Tibial nerve (tissue), 4 donors: ENCODE measurements around the gene OPALIN. TPM values are rescaled to one million over a fixed set of nuclear protein-coding genes. Genes with fewer than 3 reads are reported as not detected.
"Not testable (repeated sequence)": the region's sequence is repeated elsewhere in the genome, so short reads cannot be mapped to it uniquely, and the experiment has no call there.

Experiments used
- DNase-seq, 2 donors: peaks; one replicate each; pipeline ENCODE4 v3.0.0-alpha.2; 2019; ENCODE audit warnings: low spot score in 2 of 2
- H3K27ac ChIP-seq, 4 donors: fragments of 200-600 bp; sonication (generic) in 3 of 4; one replicate each; pipeline ENCODE4 v1.5.1; 2017 to 2019; ENCODE audit warnings: mild to moderate bottlenecking in 1 of 4
- H3K27me3 ChIP-seq, 2 donors: fragments of 200-600 bp; sonication (generic) in 1 of 2; one replicate each; pipeline versions ENCODE4 v1.5.1 to v1.6.0; 2017 to 2019
- H3K36me3 ChIP-seq, 3 donors: fragments of 200-600 bp; sonication (generic); one replicate each; pipeline ENCODE4 v1.5.1; 2018 to 2019
- H3K4me1 ChIP-seq, 4 donors: fragments of 200-600 bp; sonication (generic) in 3 of 4; one replicate each; pipeline ENCODE4 v1.5.1; 2017 to 2019
- H3K4me3 ChIP-seq, 4 donors: fragments of 200-600 bp; sonication (generic) in 3 of 4; one replicate each; pipeline ENCODE4 v1.5.1; 2017 to 2019; ENCODE audit warnings: mild to moderate bottlenecking in 1 of 4, moderate library complexity in 1 of 4
- H3K9me3 ChIP-seq, 4 donors: fragments of 200-600 bp; sonication (generic) in 3 of 4; one replicate each; pipeline ENCODE4 v1.5.1; 2017 to 2019
- CTCF ChIP-seq, 5 experiments: fragments of 200-600 bp in 3 of 5; fragments of 450-650 bp in 2 of 5; sonication (generic) in 3 of 5; IDR thresholded peaks; one replicate each; pipeline ENCODE4 v1.5.1; 2016 to 2019; ENCODE audit warnings: antibody characterized with exemption in 5 of 5, mild to moderate bottlenecking in 3 of 5, moderate library complexity in 2 of 5
- EP300 ChIP-seq, 2 donors: sonication (generic); formaldehyde crosslinking; IDR thresholded peaks; one replicate each; pipeline ENCODE4 v1.6.1; 2017; ENCODE audit warnings: antibody characterized with exemption in 2 of 2, mild to moderate bottlenecking in 1 of 2
- POLR2A ChIP-seq, 2 donors: fragments of 450-650 bp; IDR thresholded peaks; one replicate each; pipeline ENCODE4 v1.6.1; 2017; ENCODE audit warnings: antibody characterized with exemption in 2 of 2, mild to moderate bottlenecking in 2 of 2, moderate library complexity in 2 of 2
- WGBS, 2 donors: methylation state at CpG; one replicate each; pipeline ENCODE4 v1.1.5; 2018; 5-methylcytosine and 5-hydroxymethylcytosine counted together
- total RNA-seq, 4 donors: library from RNA; depleted of rRNA; stranded (reverse); fragments of >200 nt; gene quantifications; one replicate each; pipeline ENCODE4 v1.1.0, GENCODE V29; 2016

OPALIN gene
- total RNA-seq, 4 donors from 2014 or later: not detected

DNA sequence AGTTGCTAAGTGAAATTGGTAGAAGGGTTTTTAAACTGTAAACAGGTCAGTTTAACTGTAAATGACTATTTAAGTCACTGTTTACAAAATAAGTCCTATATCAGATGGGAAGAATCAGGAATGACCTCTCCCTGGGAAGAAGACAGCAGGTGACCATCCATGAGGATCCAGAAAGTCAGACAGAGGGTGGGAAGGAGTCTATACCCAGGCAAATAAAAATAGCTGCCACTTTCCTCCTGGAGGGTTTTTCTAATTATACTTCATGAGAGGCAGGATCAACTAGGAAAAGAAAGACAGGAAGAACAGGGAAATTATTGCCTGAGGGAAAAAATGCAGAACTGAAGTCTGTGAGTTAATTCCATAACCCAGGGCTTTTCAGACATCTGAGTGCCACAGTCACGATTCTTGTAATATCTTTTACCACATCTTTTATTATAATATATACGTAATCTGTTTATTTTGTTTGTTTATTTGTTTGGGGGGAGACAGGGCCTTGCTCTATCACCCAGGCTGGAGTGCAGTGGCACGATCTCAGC, 47.6 kb downstream of the OPALIN start:
- no peak for TF ChIP-seq CTCF (IDR thresholded peaks at IDR 0.05)
- TF ChIP-seq POLR2A (IDR thresholded peaks at IDR 0.05): no peak
- no peak for TF ChIP-seq EP300 (IDR thresholded peaks at IDR 0.05)
- no peak overlapping the region for H3K4me3 ChIP-seq
- no peak overlapping the region for H3K27ac ChIP-seq
- DNase-seq: no peak
- no peaks in the 10 kb centered on the region for H3K36me3 ChIP-seq
- 58 to 64% methylated on average over 3 of the region's 3 CpGs for WGBS, 2 donors
- no peaks in the 10 kb centered on the region for H3K27me3 ChIP-seq
- H3K9me3 ChIP-seq: no peaks in the 10 kb centered on the region
- H3K4me1 ChIP-seq: no peaks in the 10 kb centered on the region

- TF ChIP-seq POLR2A (IDR thresholded peaks at IDR 0.05) (no peak), CTCF (IDR thresholded peaks at IDR 0.05) (no peak), EP300 (IDR thresholded peaks at IDR 0.05) (no peak)
- WGBS, 2 donors: 10 to 19% methylated on average over 1 of the region's 1 CpG
- Histone ChIP-seq H3K9me3 (no peaks in the 10 kb centered on the region), H3K27ac (no peak overlapping the region), H3K4me3 (no peak overlapping the region), H3K36me3 (no peaks in the 10 kb centered on the region), H3K27me3 (no peaks in the 10 kb centered on the region), H3K4me1 (no peaks in the 10 kb centered on the region)
- DNase-seq: no peak
These were observed 48.5 kb downstream of the OPALIN start for GRCh38 chr10:96310321-96310669.

- Histone ChIP-seq H3K27me3 (no peaks in the 10 kb centered on the region), H3K27ac (no peak overlapping the region), H3K9me3 (no peaks in the 10 kb centered on the region), H3K36me3 (no peaks in the 10 kb centered on the region), H3K4me1 (no peaks in the 10 kb centered on the region), H3K4me3 (no peak overlapping the region)
- TF ChIP-seq CTCF (IDR thresholded peaks at IDR 0.05): no peak
- no peak for TF ChIP-seq POLR2A (IDR thresholded peaks at IDR 0.05)
- no peak for TF ChIP-seq EP300 (IDR thresholded peaks at IDR 0.05)
- 39 to 47% methylated on average over 3 of the region's 3 CpGs for WGBS, 2 donors
- DNase-seq: no peak
These were observed 49.0 kb downstream of the OPALIN start for GRCh38 chr10:96309628-96310320.

DNA sequence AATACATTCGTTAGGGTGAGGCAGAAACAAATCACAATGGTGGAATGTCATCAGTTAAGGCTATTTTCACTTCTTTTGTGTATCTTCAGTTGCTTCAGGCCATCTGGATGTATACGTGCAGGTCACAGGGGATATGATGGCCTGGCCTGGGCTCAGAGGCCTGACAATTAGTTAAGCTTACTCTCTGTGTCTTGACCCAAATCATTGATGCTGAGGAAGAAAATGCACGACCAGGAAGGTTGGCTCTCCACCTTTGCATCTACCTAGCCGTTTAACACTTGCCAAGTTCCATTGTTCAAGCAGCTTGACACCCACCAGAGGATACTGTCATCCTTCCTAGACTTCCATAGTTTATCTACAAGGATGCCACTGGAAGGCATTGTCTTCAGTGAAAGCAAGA, 49.9 kb downstream of the OPALIN start:
- H3K27me3 ChIP-seq, H3K9me3 ChIP-seq, H3K36me3 ChIP-seq, H3K4me3 ChIP-seq, DNase-seq, H3K27ac ChIP-seq, H3K4me1 ChIP-seq: not testable (repeated sequence)
- WGBS, 2 donors: 55 to 66% methylated on average over 4 of the region's 4 CpGs

GRCh38 chr10:96306516-96306915, 52.3 kb downstream of the OPALIN start:
- Histone ChIP-seq H3K9me3 (no peaks in the 10 kb centered on the region), H3K4me1 (no peaks in the 10 kb centered on the region), H3K27ac (no peak overlapping the region), H3K36me3 (no peaks in the 10 kb centered on the region), H3K4me3 (no peak overlapping the region), H3K27me3 (no peaks in the 10 kb centered on the region)
- DNase-seq: peak; percentile 16 to 39
- WGBS, 2 donors: 71 to 76% methylated on average over 8 of the region's 8 CpGs
- TF ChIP-seq EP300 (IDR thresholded peaks at IDR 0.05) (peak in 1 of 2 donors; percentile 52), POLR2A (IDR thresholded peaks at IDR 0.05) (no peak)

- Histone ChIP-seq H3K4me3 (no peak overlapping the region), H3K36me3 (no peaks in the 10 kb centered on the region), H3K4me1 (no peaks in the 10 kb centered on the region), H3K9me3 (no peaks in the 10 kb centered on the region), H3K27ac (no peak overlapping the region), H3K27me3 (peaks cover 0 to 6% of the 10 kb centered on the region in 2 donors)
- DNase-seq: no peak
- TF ChIP-seq CTCF (IDR thresholded peaks at IDR 0.05) (no peak), EP300 (IDR thresholded peaks at IDR 0.05) (no peak), POLR2A (IDR thresholded peaks at IDR 0.05) (no peak)
- WGBS, 2 donors: 93 to 94% methylated on average over 3 of the region's 3 CpGs
These were observed 53.8 kb downstream of the OPALIN start for GRCh38 chr10:96305019-96305418.
